HG03571 (cell line): ENCODE data around the gene TBC1D5.
"Not testable (repeated sequence)": the region's sequence is repeated elsewhere in the genome, so short reads cannot be mapped to it uniquely, and the experiment has no call there.

Experiments
- ATAC-seq: cut with Tn5 transposase; IDR thresholded peaks from one replicate; pipeline ENCODE4 v1.9.1; 2021; ENCODE audit not compliant: unreplicated experiment

Gene TBC1D5

GRCh38 chr3:17749705-17750293, 7.4 kb upstream of the TBC1D5 start:
- ATAC-seq: peak; percentile 15

GRCh38 chr3:17749281-17749680, 6.8 kb upstream of the TBC1D5 start:
- peak; percentile 36 for ATAC-seq

GRCh38 chr3:17747890-17748247, 5.4 kb upstream of the TBC1D5 start:
- no peak for ATAC-seq

- ATAC-seq: peak; percentile 64
Observed at GRCh38 chr3:17747174-17747889, 4.9 kb upstream of the TBC1D5 start.

GRCh38 chr3:17745894-17746293, 3.5 kb upstream of the TBC1D5 start:
- no peak for ATAC-seq

GRCh38 chr3:17745301-17745700, 2.9 kb upstream of the TBC1D5 start:
- ATAC-seq: no peak

- ATAC-seq: no peak
Observed at GRCh38 chr3:17744693-17745092, 2.3 kb upstream of the TBC1D5 start.

GRCh38 chr3:17743658-17743995, 1.2 kb upstream of the TBC1D5 start:
- ATAC-seq: no peak

- peak; percentile 1 for ATAC-seq
Observed at GRCh38 chr3:17742880-17743657, 638 bp upstream of the TBC1D5 start.

GRCh38 chr3:17741621-17742101, 770 bp downstream of the TBC1D5 start:
- no peak for ATAC-seq

GRCh38 chr3:17740721-17741141, 1.7 kb downstream of the TBC1D5 start:
- ATAC-seq: no peak

GRCh38 chr3:17738921-17739320, 3.5 kb downstream of the TBC1D5 start:
- ATAC-seq: no peak

GRCh38 chr3:17738219-17738618, 4.2 kb downstream of the TBC1D5 start:
- ATAC-seq: no peak

GRCh38 chr3:17737591-17737990, 4.8 kb downstream of the TBC1D5 start:
- ATAC-seq: no peak

GRCh38 chr3:17735362-17735761, 7.1 kb downstream of the TBC1D5 start:
- not testable (repeated sequence) for ATAC-seq

- ATAC-seq: no peak
Observed at GRCh38 chr3:17733768-17734167, 8.7 kb downstream of the TBC1D5 start.

- ATAC-seq: no peak
Observed at GRCh38 chr3:17733215-17733614, 9.2 kb downstream of the TBC1D5 start.

- no peak for ATAC-seq
Observed at GRCh38 chr3:17730318-17730967, 12.0 kb downstream of the TBC1D5 start.

- no peak for ATAC-seq
Observed at GRCh38 chr3:17726313-17726712, 16.1 kb downstream of the TBC1D5 start.

- not testable (repeated sequence) for ATAC-seq
Observed at GRCh38 chr3:17725844-17726243, 16.6 kb downstream of the TBC1D5 start.

GRCh38 chr3:17724948-17725347, 17.5 kb downstream of the TBC1D5 start:
- ATAC-seq: no peak

GRCh38 chr3:17724122-17724521, 18.3 kb downstream of the TBC1D5 start:
- no peak for ATAC-seq
